Subcutaneous adipose tissue (tissue), 4 donors: ENCODE data around the gene ZDHHC11B. TPM values are rescaled to one million over a fixed set of nuclear protein-coding genes. Genes with fewer than 3 reads are reported as not detected.

Experiments
- total RNA-seq, 4 donors: library from RNA; depleted of rRNA; stranded (reverse); fragments of >200 nt; gene quantifications; one replicate each; pipeline ENCODE4 v1.1.0, GENCODE V29; 2016
- TF ChIP-seq, protein P1 (sequence below): fragments of 450-650 bp; IDR thresholded peaks from one replicate; pipeline ENCODE4 v1.5.1; 2016; ENCODE audit warnings: low read depth, mild to moderate bottlenecking, control low read depth, antibody characterized with exemption, moderate library complexity

ZDHHC11B gene
- total RNA-seq, 4 donors from 2014 or later: 0.19 to 2.3 (median 0.39) TPM

DNA sequence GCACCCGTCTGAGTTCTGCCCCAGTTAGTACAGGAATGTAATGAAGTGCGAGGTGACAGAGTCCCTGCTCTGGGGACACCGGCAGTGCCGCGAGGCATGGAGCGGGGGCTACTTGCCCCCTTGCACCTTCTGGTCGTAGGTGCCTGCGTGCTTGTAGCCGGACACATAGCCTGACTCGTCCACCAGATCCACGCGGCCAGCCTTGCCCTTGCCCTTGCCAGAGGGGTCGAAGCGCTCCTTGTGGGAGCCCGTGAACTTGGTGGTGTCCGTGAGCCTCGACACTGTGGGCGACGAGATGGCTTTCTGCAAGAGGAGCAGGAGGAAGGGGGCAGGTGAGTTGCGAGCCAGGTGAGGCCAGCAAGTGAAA, 119.6 kb downstream of the ZDHHC11B start:
- TF ChIP-seq, protein P1, sequence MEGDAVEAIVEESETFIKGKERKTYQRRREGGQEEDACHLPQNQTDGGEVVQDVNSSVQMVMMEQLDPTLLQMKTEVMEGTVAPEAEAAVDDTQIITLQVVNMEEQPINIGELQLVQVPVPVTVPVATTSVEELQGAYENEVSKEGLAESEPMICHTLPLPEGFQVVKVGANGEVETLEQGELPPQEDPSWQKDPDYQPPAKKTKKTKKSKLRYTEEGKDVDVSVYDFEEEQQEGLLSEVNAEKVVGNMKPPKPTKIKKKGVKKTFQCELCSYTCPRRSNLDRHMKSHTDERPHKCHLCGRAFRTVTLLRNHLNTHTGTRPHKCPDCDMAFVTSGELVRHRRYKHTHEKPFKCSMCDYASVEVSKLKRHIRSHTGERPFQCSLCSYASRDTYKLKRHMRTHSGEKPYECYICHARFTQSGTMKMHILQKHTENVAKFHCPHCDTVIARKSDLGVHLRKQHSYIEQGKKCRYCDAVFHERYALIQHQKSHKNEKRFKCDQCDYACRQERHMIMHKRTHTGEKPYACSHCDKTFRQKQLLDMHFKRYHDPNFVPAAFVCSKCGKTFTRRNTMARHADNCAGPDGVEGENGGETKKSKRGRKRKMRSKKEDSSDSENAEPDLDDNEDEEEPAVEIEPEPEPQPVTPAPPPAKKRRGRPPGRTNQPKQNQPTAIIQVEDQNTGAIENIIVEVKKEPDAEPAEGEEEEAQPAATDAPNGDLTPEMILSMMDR: no peak

DNA sequence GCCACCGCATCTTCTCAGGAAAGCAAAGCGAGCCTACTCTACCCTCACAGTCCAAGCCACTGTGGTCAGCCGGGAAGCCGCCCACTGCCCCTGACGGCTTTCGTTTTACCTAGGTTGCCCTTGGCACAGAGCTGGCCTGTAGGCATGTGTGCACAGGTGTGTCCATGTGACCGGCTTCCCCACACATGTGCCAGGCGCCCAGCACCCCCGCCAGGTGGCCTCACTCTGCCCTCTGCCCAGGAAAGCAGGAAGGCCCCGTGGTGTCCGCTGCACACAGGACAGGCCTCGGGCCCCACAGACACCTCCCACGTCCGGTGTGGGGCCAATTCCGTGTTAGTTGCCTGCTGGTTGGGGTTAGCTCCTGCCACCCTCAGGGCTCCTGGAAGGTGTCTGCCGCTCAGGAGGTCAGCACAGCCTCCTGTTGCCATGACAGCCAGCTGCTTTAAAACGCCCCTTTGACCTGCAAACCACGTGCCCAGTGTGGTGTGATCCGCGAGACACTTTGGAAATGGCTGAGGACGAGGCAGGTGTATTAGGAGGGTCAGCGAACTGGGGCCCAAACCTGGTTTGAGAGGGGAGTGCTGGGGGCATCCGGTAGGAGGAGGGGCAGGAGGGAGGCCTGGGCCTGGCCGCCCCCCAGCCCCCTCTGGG, 120.1 kb downstream of the ZDHHC11B start:
- TF ChIP-seq, protein P1: no peak

DNA sequence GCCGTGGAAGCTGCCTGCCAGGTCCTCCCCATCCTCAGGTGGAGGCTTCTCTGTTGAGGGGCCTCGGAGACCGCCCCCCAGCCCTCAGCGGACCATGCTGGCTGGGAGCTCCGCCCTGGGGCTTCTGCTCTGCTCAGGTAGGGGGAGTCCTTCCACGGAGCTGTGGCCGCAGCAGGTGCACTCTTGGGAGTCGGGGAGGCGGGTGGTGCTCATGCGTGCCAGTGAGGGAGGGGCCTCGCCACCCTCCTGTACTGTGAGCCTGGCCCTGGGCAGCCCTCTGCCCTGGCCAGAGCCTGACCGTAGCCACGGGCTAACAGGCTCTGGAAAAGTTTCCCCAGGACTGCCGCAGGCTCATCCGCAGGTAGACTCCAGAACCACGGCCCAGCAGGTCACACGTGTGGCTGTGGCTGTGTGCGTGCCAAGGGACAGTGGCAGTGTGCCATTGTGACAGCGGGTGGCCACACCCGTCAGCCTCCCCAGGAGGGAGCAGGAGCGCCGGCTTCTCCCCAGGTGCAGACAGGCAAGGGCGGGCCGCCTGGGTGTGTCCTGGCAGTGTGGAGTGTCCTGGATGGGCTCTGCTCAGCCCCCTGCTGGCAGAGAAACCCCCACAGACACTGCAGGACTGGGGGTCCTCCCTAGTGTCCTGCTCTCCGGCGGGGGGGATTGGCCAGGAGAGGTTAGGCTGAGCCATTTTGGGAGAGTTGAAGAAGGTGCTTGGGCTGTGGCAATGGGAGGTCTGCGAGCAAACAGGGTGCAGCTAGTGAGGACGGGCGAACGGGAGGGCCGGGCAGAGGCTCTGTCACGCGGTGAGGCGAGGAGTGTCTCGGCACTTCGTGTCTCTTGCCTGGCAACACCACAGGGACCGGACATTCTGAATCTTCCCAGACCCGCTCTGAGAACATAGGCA, 120.8 kb downstream of the ZDHHC11B start:
- TF ChIP-seq, protein P1: no peak

DNA sequence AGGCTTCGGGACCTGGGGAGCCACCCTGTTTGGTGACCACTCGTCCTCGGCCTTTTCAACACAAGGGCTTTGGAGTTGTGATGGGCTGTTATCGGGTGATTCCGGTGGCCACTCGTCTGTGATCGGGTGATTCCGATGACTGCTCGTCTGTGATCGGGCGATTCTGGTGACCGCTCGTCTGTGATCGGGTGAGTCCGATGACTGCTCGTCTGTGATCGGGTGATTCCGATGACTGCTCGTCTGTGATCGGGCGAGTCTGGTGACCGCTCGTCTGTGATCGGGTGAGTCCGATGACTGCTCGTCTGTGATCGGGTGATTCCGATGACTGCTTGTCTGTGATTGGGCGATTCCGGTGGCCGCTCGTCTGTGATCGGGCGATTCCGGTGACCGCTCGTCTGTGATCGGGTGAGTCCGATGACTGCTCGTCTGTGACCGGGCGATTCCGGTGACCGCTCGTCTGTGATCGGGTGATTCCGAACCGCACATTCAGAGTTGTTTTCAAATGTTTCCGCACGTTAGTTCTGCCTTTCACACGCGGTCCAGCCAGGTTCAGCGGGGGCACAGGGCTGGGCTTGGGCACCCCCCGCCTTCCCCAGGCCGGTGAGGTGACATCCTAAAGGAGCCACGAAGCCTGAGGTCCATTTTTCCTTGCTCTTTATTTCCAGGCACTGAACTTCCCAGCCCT, 121.6 kb downstream of the ZDHHC11B start:
- TF ChIP-seq, protein P1: no peak

DNA sequence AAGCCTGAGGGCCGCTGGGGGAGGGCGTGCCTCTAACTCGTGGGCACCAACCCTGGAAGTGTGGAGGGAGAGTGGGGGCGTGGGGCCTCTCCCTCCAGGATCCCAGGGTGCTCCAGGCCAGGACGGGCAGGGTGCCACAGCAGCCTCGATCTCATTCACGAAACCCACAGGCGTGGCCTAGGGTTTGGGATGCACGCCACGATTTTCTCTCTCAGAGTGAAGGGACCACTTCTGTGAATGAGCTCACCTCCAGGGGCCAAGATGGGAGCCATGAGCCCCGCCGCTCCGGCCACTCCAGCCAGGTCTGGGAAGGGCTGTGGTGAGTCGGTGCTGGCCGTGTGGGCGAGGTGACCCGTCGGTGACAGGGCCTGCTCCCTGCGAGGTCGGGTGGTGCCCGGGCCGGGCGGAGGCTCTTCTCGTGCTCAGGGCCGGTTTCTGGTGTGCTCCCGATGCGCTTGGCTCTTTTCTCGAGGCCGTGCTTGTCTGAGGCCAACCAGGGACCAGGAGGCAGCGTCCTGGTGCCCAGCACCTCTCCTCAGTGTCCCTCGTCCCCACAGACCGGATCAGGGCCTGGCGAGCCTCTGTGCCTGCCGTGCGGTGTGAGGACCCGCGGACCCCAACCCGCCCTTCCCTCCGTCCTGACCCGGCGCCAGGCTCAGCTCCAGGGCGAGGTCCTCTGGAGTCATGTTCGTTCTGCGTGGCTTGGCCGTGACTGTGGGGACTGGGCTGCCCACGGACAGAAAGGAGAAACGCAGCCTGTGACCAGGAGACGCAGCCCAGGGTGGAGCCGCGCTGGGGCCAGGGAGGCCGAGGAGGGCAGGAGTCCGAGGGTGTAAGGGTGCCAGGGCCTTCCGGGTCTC, 122.4 kb downstream of the ZDHHC11B start:
- TF ChIP-seq, protein P1: no peak

DNA sequence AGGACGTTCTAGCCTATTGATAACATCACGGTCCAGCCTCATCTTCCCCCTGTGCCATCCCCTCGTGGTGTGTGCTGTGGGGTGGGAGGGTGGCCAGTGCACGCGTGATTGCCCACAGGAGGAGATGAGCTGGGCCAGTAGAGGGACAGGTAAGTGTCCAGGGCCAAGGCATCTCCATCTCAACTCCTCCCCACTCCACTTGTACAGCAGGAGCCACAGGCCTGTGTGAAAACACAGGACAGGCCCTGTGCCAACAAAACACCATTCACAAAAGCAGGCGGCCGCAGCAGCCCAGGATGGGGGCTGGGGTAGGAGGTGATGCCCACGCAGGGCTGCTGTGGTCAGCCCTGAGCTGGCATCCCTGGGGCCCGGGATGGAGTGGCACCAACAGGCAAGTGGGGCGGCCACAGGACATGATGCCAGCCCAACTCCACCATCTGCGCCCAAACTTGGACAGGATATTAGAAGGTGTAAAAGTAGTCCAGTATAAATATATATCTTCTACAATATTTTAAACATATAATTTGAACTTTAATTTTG, 124.0 kb downstream of the ZDHHC11B start:
- TF ChIP-seq, protein P1: no peak

Other genes starting within 250 kb of the ZDHHC11B start
- gene CEP72, start 172.4 kb downstream of the ZDHHC11B start, total RNA-seq: 1 to 10 TPM; 1.8 to 5.3 (median 2.9) TPM
- 1 to 10 TPM; 1.1 to 8.1 (median 2.8) TPM for gene TPPP, start 91.4 kb downstream of the ZDHHC11B start, total RNA-seq
- gene ZDHHC11, start 66.3 kb upstream of the ZDHHC11B start, total RNA-seq: 1 to 10 TPM in 2 of 4 donors, under 1 TPM in 2; 0.88 to 4.5 (median 1.3) TPM
- gene BRD9, start 108.1 kb upstream of the ZDHHC11B start, total RNA-seq: 10 to 100 TPM; 22.6 to 34.5 (median 29.8) TPM
- 1 to 10 TPM in 2 of 4 donors, under 1 TPM in 1, not detected in 1; 0.75 to 2.4 (median 1.5) TPM for gene TRIP13, start 108.2 kb upstream of the ZDHHC11B start, total RNA-seq
- 1 to 10 TPM in 1 of 4 donors, not detected in 3; 1.1 TPM for gene NKD2, start 224.1 kb upstream of the ZDHHC11B start, total RNA-seq